B cell (primary cell): ENCODE data around the gene TRIP4. TPM values are rescaled to one million over a fixed set of nuclear protein-coding genes. Genes with fewer than 3 reads are reported as not detected.

ENCODE experiments used
- ATAC-seq: fragments of 200-7000 bp; cut with Tn5 transposase; one replicate; pipeline ENCODE4 v1.10.0; 2021; ENCODE audit warnings: low read depth, mild to moderate bottlenecking, moderate number of reproducible peaks, moderate library complexity
- CTCF ChIA-PET: fragments of 350-600 bp; sonication (Branson Sonifier 250); formaldehyde crosslinking; loops from one replicate; lab custom pipeline; 2021; ENCODE audit warnings: antibody characterized with exemption, inconsistent platforms; lab: Charles Lee
- POLR2A ChIA-PET: fragments of 350-600 bp; sonication (Branson Sonifier 250); formaldehyde crosslinking; loops from one replicate; lab custom pipeline; 2021; ENCODE audit warnings: antibody characterized with exemption; lab: Charles Lee
- DNase-seq: peaks from one replicate; pipeline ENCODE4 v3.0.0; 2013
- H2AFZ ChIP-seq: 2 replicates; pipeline ENCODE4 v1.6.1; 2012; ENCODE audit warnings: mild to moderate bottlenecking, low read depth, low read length; ENCODE audit not compliant: insufficient read depth, poor library complexity, severe bottlenecking
- H3K27ac ChIP-seq, 2 donors: 1 replicate in 1 of 2; 2 replicates in 1 of 2; pipeline ENCODE4 v1.5.1; 2012 to 2013; ENCODE audit warnings: low read length in 2 of 2, mild to moderate bottlenecking in 2 of 2, moderate library complexity in 1 of 2
- H3K27me3 ChIP-seq, 4 experiments: fragments of 200-600 bp in 1 of 4; sonication (generic) in 1 of 4; replicated peaks in 1 of 4; 1 replicate in 2 of 4; 2 replicates in 2 of 4; pipeline versions ENCODE4 v1.6.1 to v1.7.0; 2013 to 2016; ENCODE audit warnings: low read length in 3 of 4, mild to moderate bottlenecking in 2 of 4, mixed read lengths in 1 of 4, moderate library complexity in 1 of 4; ENCODE audit not compliant: insufficient read depth in 4 of 4, control insufficient read depth in 3 of 4; ENCODE audit errors: control extremely low read depth in 1 of 4
- H3K36me3 ChIP-seq, 2 experiments: replicated peaks in 1 of 2; 1 replicate in 1 of 2; 2 replicates in 1 of 2; pipeline versions ENCODE4 v1.6.1 to v1.7.1; 2013; ENCODE audit warnings: low read length in 1 of 2; ENCODE audit not compliant: insufficient read depth in 2 of 2, control insufficient read depth in 1 of 2; ENCODE audit errors: control extremely low read depth in 1 of 2, extremely low read depth in 1 of 2
- H3K4me1 ChIP-seq, 2 donors: fragments of 200-600 bp in 1 of 2; sonication (generic) in 1 of 2; 1 replicate in 1 of 2; 2 replicates in 1 of 2; pipeline versions ENCODE4 v1.5.1 to v1.6.1; 2013 to 2017; ENCODE audit warnings: low read length in 2 of 2; ENCODE audit not compliant: control insufficient read depth in 2 of 2, insufficient read depth in 2 of 2
- H3K4me2 ChIP-seq: replicated peaks from 2 replicates; pipeline ENCODE3; 2012; ENCODE audit warnings: mild to moderate bottlenecking, low read depth, low read length; ENCODE audit not compliant: poor library complexity, severe bottlenecking
- H3K4me3 ChIP-seq, 5 experiments: fragments of 200-600 bp in 1 of 5; sonication (generic) in 1 of 5; 1 replicate in 3 of 5; 2 replicates in 2 of 5; pipeline versions ENCODE4 v1.5.1 to v1.7.0; 2011 to 2016; ENCODE audit warnings: low read length in 4 of 5, mild to moderate bottlenecking in 4 of 5, low read depth in 2 of 5, control low read depth in 1 of 5, moderate library complexity in 1 of 5; ENCODE audit not compliant: insufficient read depth in 1 of 5; ENCODE audit errors: control extremely low read depth in 1 of 5, extremely low read depth in 1 of 5
- H3K79me2 ChIP-seq: fragments of 200-600 bp; sonication (generic); one replicate; pipeline ENCODE4 v1.6.0; 2016; ENCODE audit warnings: low read length; ENCODE audit not compliant: control insufficient read depth, insufficient read depth
- H3K9ac ChIP-seq: fragments of 200-600 bp; sonication (generic); 2 replicates; pipeline ENCODE4 v1.6.1; 2017; ENCODE audit warnings: mild to moderate bottlenecking, low read length, moderate library complexity
- H3K9me3 ChIP-seq, 3 donors: one replicate each; pipeline versions ENCODE4 v1.6.1 to v1.7.1; 2013; ENCODE audit warnings: low read length in 2 of 3; ENCODE audit not compliant: control insufficient read depth in 2 of 3, insufficient read depth in 1 of 3; ENCODE audit errors: control extremely low read depth in 1 of 3
- H4K20me1 ChIP-seq: 2 replicates; pipeline ENCODE4 v1.6.0; 2012; ENCODE audit warnings: mild to moderate bottlenecking, low read length; ENCODE audit not compliant: insufficient read depth, control insufficient read depth, poor library complexity, severe bottlenecking
- H3K27ac Mint-ChIP-seq: one replicate; pipeline ENCODE4 v1.8.0; 2021; ENCODE audit warnings: mixed read lengths
- H3K27me3 Mint-ChIP-seq: one replicate; pipeline ENCODE4 v1.8.0; 2021; ENCODE audit warnings: mixed read lengths
- H3K4me1 Mint-ChIP-seq: one replicate; pipeline ENCODE4 v1.8.0; 2021; ENCODE audit warnings: mixed read lengths
- H3K4me3 Mint-ChIP-seq: one replicate; pipeline ENCODE4 v1.8.0; 2021; ENCODE audit warnings: mixed read lengths
- H3K9me3 Mint-ChIP-seq: one replicate; pipeline ENCODE4 v1.8.0; 2022; ENCODE audit warnings: mixed read lengths; ENCODE audit not compliant: insufficient read depth
- EZH2 ChIP-seq: IDR thresholded peaks from 2 replicates; pipeline ENCODE4 v1.6.1; 2012; ENCODE audit warnings: borderline replicate concordance, low read depth, mild to moderate bottlenecking, moderate library complexity, low read length; ENCODE audit not compliant: insufficient read depth, poor library complexity, severe bottlenecking
- WGBS: methylation state at CpG from one replicate; pipeline ENCODE4 v1.1.5; 2013; ENCODE audit warnings: missing lambda C conversion rate; ENCODE audit not compliant: insufficient coverage; 5-methylcytosine and 5-hydroxymethylcytosine counted together
- intact Hi-C: fragments of 100-400 bp; cut with micrococcal nuclease; formaldehyde crosslinking; loops from one replicate; pipeline ENCODE4 v1.10.0; 2022
- polyA plus RNA-seq: library from polyadenylated mRNA; depleted of rRNA; stranded (reverse); fragments of >200 nt; gene quantifications from 2 replicates; pipeline ENCODE4 v1.2.3, GENCODE V29; 2012
- total RNA-seq, 2 donors: library from RNA; stranded (reverse); fragments of 120-200 nt in 1 of 2; gene quantifications; 1 replicate in 1 of 2; 2 replicates in 1 of 2; pipeline versions ENCODE4 v1.2.3 to v1.2.4, GENCODE V29; 2013 to 2022
- TF ChIP-seq, protein P1 (sequence below): fragments of 200-600 bp; IDR thresholded peaks from one replicate; pipeline ENCODE4 v1.8.0; 2022; ENCODE audit warnings: antibody characterized with exemption, mild to moderate bottlenecking

The TRIP4 gene
- total and polyA plus RNA-seq, 2 donors (not counting 1 experiment from before 2014, with no cell fraction given): 13.7 to 38.2 TPM

DNA sequence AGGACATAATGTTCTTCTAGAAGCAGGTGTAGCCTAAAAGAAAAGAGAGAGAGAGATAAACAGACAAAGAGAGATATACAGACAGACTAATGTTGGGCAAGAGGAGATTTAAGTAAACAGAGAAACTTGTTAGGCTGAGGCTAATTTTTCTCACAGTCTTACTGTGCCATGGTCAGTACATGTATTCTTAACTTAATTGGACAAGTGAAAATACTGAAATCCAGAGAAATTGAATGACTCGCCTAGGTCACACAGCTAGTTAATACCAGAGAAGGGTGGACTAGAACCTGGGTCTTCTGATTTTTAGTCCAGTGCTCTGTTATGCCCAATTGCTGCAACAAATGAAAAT lies 66.0 kb downstream of the TRIP4 start:
- peaks cover 0 to 6% of the 10 kb centered on the region in 2 experiments for H3K36me3 ChIP-seq
- no peak overlapping the region for H2AFZ ChIP-seq
- DNase-seq (no peak), ATAC-seq (no peak)
- H3K27ac ChIP-seq: no peak overlapping the region
- ChIA-PET POLR2A (no interaction called here), CTCF (no interaction called here)
- H3K4me1 Mint-ChIP-seq: peaks cover 30% of the 10 kb centered on the region
- no peaks in the 10 kb centered on the region for H3K9me3 ChIP-seq
- H3K27me3 Mint-ChIP-seq: no peaks in the 10 kb centered on the region
- H3K9me3 Mint-ChIP-seq: no peaks in the 10 kb centered on the region
- H3K27me3 ChIP-seq: no peaks in the 10 kb centered on the region
- no peak overlapping the region for H3K4me3 Mint-ChIP-seq
- 100% methylated on average over 1 of the region's 1 CpG for WGBS
- intact Hi-C loops: no loop called here
- H3K27ac Mint-ChIP-seq: no peak overlapping the region
- TF ChIP-seq, protein P1, sequence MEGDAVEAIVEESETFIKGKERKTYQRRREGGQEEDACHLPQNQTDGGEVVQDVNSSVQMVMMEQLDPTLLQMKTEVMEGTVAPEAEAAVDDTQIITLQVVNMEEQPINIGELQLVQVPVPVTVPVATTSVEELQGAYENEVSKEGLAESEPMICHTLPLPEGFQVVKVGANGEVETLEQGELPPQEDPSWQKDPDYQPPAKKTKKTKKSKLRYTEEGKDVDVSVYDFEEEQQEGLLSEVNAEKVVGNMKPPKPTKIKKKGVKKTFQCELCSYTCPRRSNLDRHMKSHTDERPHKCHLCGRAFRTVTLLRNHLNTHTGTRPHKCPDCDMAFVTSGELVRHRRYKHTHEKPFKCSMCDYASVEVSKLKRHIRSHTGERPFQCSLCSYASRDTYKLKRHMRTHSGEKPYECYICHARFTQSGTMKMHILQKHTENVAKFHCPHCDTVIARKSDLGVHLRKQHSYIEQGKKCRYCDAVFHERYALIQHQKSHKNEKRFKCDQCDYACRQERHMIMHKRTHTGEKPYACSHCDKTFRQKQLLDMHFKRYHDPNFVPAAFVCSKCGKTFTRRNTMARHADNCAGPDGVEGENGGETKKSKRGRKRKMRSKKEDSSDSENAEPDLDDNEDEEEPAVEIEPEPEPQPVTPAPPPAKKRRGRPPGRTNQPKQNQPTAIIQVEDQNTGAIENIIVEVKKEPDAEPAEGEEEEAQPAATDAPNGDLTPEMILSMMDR: no peak
- TF ChIP-seq EZH2: no peak
- no peaks in the 10 kb centered on the region for H3K79me2 ChIP-seq
- H3K9ac ChIP-seq: no peak overlapping the region
- peaks cover 19 to 24% of the 10 kb centered on the region in 2 donors for H3K4me1 ChIP-seq
- H4K20me1 ChIP-seq: no peaks in the 10 kb centered on the region
- no peak overlapping the region for H3K4me2 ChIP-seq
- no peak overlapping the region for H3K4me3 ChIP-seq

DNA sequence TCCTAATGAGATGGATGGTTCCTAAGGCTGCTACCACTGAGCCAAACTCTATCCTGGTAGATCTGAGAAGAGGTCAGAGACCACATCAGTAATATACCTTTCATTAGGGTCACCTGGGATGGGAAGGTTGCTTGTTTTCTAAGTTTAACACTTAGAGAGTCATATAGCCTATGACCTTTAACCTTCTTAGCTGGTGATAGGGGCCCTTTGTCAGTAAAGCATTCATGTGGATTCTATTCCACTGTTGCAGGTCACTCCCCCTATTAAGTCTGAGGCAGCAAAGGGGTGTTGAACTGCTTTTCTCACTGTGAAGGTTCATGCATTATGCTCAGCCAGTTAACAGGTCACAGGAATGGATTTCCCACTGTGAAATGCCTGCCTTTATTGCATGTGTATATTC lies 66.6 kb downstream of the TRIP4 start:
- Histone ChIP-seq H3K4me1 (peaks cover 19 to 24% of the 10 kb centered on the region in 2 donors), H3K79me2 (no peaks in the 10 kb centered on the region), H4K20me1 (no peaks in the 10 kb centered on the region), H3K36me3 (peaks cover 0 to 5% of the 10 kb centered on the region in 2 experiments), H3K27me3 (no peaks in the 10 kb centered on the region), H3K4me3 (no peak overlapping the region), H3K27ac (no peak overlapping the region), H3K9ac (no peak overlapping the region), H2AFZ (no peak overlapping the region), H3K9me3 (no peaks in the 10 kb centered on the region), H3K4me2 (no peak overlapping the region)
- CTCF ChIA-PET: no interaction called here
- no peak for TF ChIP-seq EZH2
- TF ChIP-seq, protein P1: no peak
- Mint-ChIP-seq H3K9me3 (no peaks in the 10 kb centered on the region), H3K27me3 (no peaks in the 10 kb centered on the region), H3K4me1 (peaks cover 30% of the 10 kb centered on the region), H3K27ac (no peak overlapping the region), H3K4me3 (no peak overlapping the region)
- ATAC-seq (no peak), DNase-seq (no peak)
- intact Hi-C loops: no loop called here
- POLR2A ChIA-PET: no interaction called here
